Astrocyte (in vitro differentiated cells and primary cell): ENCODE data around the gene METTL25B. TPM values are rescaled to one million over a fixed set of nuclear protein-coding genes. Genes with fewer than 3 reads are reported as not detected.

Source experiments
- DNase-seq: peaks from one replicate; pipeline ENCODE4 v3.0.0-alpha.2; 2010; ENCODE audit warnings: low read depth
- FAIRE-seq: peaks from 2 replicates; lab custom pipeline; 2011; peaks lifted over from hg19 to GRCh38; lab: Jason Lieb, UNC
- H2AFZ ChIP-seq: 2 replicates; pipeline ENCODE4 v1.6.0; 2012; ENCODE audit warnings: low read depth, low read length, inconsistent platforms
- H3K27ac ChIP-seq: 2 replicates; pipeline ENCODE4 v1.5.1; 2011; ENCODE audit warnings: low read depth, low read length, inconsistent platforms
- H3K27me3 ChIP-seq: 2 replicates; pipeline ENCODE4 v1.6.0; 2011; ENCODE audit warnings: low read length, inconsistent platforms; ENCODE audit not compliant: insufficient read depth
- H3K36me3 ChIP-seq: 2 replicates; pipeline ENCODE4 v1.5.1; 2011; ENCODE audit warnings: low read length, inconsistent platforms; ENCODE audit not compliant: insufficient read depth
- H3K4me1 ChIP-seq: 2 replicates; pipeline ENCODE4 v1.5.1; 2011; ENCODE audit warnings: low read length, inconsistent platforms; ENCODE audit not compliant: insufficient read depth
- H3K4me2 ChIP-seq: 2 replicates; pipeline ENCODE4 v1.6.0; 2012; ENCODE audit warnings: low read length, inconsistent platforms
- H3K4me3 ChIP-seq: 2 replicates; pipeline ENCODE4 v1.5.1; 2011; ENCODE audit warnings: low read depth, mild to moderate bottlenecking, low read length, inconsistent platforms; ENCODE audit not compliant: insufficient read depth
- H3K79me2 ChIP-seq: 2 replicates; pipeline ENCODE4 v1.6.0; 2012; ENCODE audit warnings: mild to moderate bottlenecking, low read length, inconsistent platforms; ENCODE audit not compliant: insufficient read depth
- H3K9ac ChIP-seq: 2 replicates; pipeline ENCODE4 v1.6.0; 2012; ENCODE audit warnings: mild to moderate bottlenecking, low read length, inconsistent platforms
- H3K9me3 ChIP-seq: 2 replicates; pipeline ENCODE4 v1.5.1; 2012; ENCODE audit warnings: low read depth, mild to moderate bottlenecking, low read length, inconsistent platforms; ENCODE audit not compliant: insufficient read depth
- H4K20me1 ChIP-seq: 2 replicates; pipeline ENCODE4 v1.6.0; 2012; ENCODE audit warnings: low read length, inconsistent platforms; ENCODE audit not compliant: insufficient read depth
- H3K27ac Mint-ChIP-seq: one replicate; pipeline ENCODE4 v1.8.0; 2021; ENCODE audit warnings: mild to moderate bottlenecking, mixed read lengths; ENCODE audit not compliant: unreplicated experiment
- H3K27me3 Mint-ChIP-seq: one replicate; pipeline ENCODE4 v1.8.0; 2021; ENCODE audit warnings: low read depth, mixed read lengths; ENCODE audit not compliant: unreplicated experiment
- H3K36me3 Mint-ChIP-seq: one replicate; pipeline ENCODE4 v1.8.0; 2021; ENCODE audit warnings: low read depth, mixed read lengths; ENCODE audit not compliant: unreplicated experiment
- H3K4me1 Mint-ChIP-seq: one replicate; pipeline ENCODE4 v1.8.0; 2021; ENCODE audit warnings: low read depth, mixed read lengths; ENCODE audit not compliant: unreplicated experiment
- H3K4me3 Mint-ChIP-seq: one replicate; pipeline ENCODE4 v1.8.0; 2021; ENCODE audit warnings: mild to moderate bottlenecking, moderate library complexity, mixed read lengths; ENCODE audit not compliant: unreplicated experiment
- H3K9me3 Mint-ChIP-seq: one replicate; pipeline ENCODE4 v1.8.0; 2021; ENCODE audit warnings: mild to moderate bottlenecking, mixed read lengths; ENCODE audit not compliant: unreplicated experiment
- CTCF ChIP-seq: IDR thresholded peaks from 2 replicates; pipeline ENCODE4 v1.5.1; 2011; ENCODE audit warnings: low read depth, mild to moderate bottlenecking, inconsistent platforms, low read length, moderate library complexity; ENCODE audit not compliant: insufficient read depth
- EZH2 ChIP-seq: IDR thresholded peaks from 2 replicates; pipeline ENCODE4 v1.6.1; 2012; ENCODE audit warnings: mild to moderate bottlenecking, low read length, inconsistent platforms; ENCODE audit not compliant: insufficient read depth
- total RNA-seq: library from RNA; stranded (reverse); gene quantifications from 2 replicates; pipeline ENCODE4 v1.2.1, GENCODE V29; 2021

METTL25B gene
- total RNA-seq, 1 donor from 2014 or later: 9.9 TPM

DNA sequence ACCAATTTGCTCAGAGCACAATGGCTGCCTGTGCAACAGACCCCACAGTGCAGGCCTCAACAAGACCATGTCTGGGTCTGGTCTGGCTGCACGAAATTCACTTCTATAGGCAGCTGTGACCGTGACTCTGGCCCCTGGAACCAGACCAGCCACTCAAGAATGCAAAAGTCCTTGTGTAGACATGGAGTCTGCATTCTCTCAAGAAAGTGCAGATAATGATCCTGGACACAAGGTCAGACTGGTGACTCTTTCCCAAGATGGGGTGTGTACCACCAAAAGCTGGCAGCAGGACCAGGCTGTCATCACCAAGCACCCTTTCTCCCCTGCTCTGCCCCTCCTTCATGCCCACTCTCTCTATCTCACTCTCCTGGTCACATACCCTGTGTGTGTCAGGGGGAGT, 7.1 kb upstream of the METTL25B start:
- Histone ChIP-seq H3K4me2 (no peak overlapping the region), H3K4me3 (no peak overlapping the region), H4K20me1 (peaks cover 46% of the 10 kb centered on the region), H3K27ac (no peak overlapping the region), H3K27me3 (no peaks in the 10 kb centered on the region), H3K4me1 (peaks cover 13% of the 10 kb centered on the region), H2AFZ (no peak overlapping the region), H3K36me3 (peaks cover 27% of the 10 kb centered on the region), H3K9ac (no peak overlapping the region), H3K9me3 (no peaks in the 10 kb centered on the region), H3K79me2 (peaks cover 44% of the 10 kb centered on the region)
- Mint-ChIP-seq H3K9me3 (no peaks in the 10 kb centered on the region), H3K36me3 (peaks cover 21% of the 10 kb centered on the region), H3K27me3 (no peaks in the 10 kb centered on the region), H3K4me3 (no peak overlapping the region), H3K4me1 (peaks cover 3% of the 10 kb centered on the region), H3K27ac (peak overlapping the region; percentile 47)
- TF ChIP-seq CTCF (no peak), EZH2 (no peak)
- FAIRE-seq (no peak), DNase-seq (no peak)

GRCh38 chr1:156721535-156721934, 6.7 kb upstream of the METTL25B start:
- peaks cover 19% of the 10 kb centered on the region for H3K36me3 Mint-ChIP-seq
- Histone ChIP-seq H3K9me3 (no peaks in the 10 kb centered on the region), H3K36me3 (peaks cover 27% of the 10 kb centered on the region), H2AFZ (no peak overlapping the region), H3K79me2 (peaks cover 48% of the 10 kb centered on the region), H3K9ac (no peak overlapping the region), H4K20me1 (peaks cover 50% of the 10 kb centered on the region), H3K27ac (no peak overlapping the region), H3K4me2 (no peak overlapping the region), H3K27me3 (no peaks in the 10 kb centered on the region), H3K4me1 (peaks cover 17% of the 10 kb centered on the region), H3K4me3 (no peak overlapping the region)
- H3K27ac Mint-ChIP-seq: peak overlapping the region; percentile 47
- H3K4me1 Mint-ChIP-seq: peaks cover 3% of the 10 kb centered on the region
- no peaks in the 10 kb centered on the region for H3K27me3 Mint-ChIP-seq
- FAIRE-seq: no peak
- no peaks in the 10 kb centered on the region for H3K9me3 Mint-ChIP-seq
- DNase-seq: no peak
- no peak overlapping the region for H3K4me3 Mint-ChIP-seq
- TF ChIP-seq EZH2: no peak
- no peak for TF ChIP-seq CTCF

DNA sequence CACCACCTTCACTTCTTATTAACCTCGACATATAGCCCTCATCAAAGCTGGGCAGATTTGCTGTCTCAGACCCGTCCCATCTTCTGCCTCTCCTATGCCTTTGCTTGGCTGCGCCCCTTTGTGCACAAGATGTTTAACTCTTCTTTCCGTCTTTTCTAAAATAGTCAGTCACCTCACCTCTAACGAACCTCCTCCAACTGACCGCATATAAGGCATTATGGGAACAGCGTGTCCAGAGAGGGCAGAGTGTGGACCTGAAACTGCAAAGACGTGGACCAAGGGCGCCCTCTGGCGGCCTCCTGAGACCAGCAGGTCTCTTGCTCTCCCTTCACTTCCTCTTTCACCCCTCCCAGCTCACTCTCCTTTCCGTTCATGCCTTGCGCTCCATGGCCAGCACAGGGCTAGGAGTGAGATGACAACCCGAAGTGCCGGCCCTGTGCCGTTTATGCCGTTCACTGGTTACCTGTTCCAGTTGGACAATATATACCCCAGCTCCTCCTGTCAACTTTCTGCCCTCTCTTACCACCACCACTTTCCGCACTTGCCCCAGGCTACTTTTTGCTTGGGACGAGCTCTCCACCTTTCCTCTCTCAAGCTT, 2.5 kb upstream of the METTL25B start:
- FAIRE-seq (no peak), DNase-seq (peak; percentile 64)
- Mint-ChIP-seq H3K9me3 (no peaks in the 10 kb centered on the region), H3K27ac (no peak overlapping the region), H3K4me1 (peaks cover 3% of the 10 kb centered on the region), H3K4me3 (no peak overlapping the region), H3K27me3 (no peaks in the 10 kb centered on the region), H3K36me3 (peaks cover 12% of the 10 kb centered on the region)
- peaks cover 60% of the 10 kb centered on the region for H4K20me1 ChIP-seq
- peak; percentile 99 for TF ChIP-seq CTCF
- no peak for TF ChIP-seq EZH2
- H2AFZ ChIP-seq: no peak overlapping the region
- peak overlapping the region; percentile 100 for H3K4me3 ChIP-seq
- no peak overlapping the region for H3K27ac ChIP-seq
- peak overlapping the region; percentile 95 for H3K4me2 ChIP-seq
- peak overlapping the region; percentile 97 for H3K9ac ChIP-seq
- no peaks in the 10 kb centered on the region for H3K9me3 ChIP-seq
- no peaks in the 10 kb centered on the region for H3K27me3 ChIP-seq
- peaks cover 77% of the 10 kb centered on the region for H3K79me2 ChIP-seq
- H3K36me3 ChIP-seq: peaks cover 23% of the 10 kb centered on the region
- peaks cover 31% of the 10 kb centered on the region for H3K4me1 ChIP-seq
